ENCODE data around the gene TRERF1. TPM values are rescaled to one million over a fixed set of nuclear protein-coding genes. Genes with fewer than 3 reads are reported as not detected.
A peak's percentile ranks its signal among the peaks of the same experiment; 100 is the strongest.

Gene TRERF1
- total RNA-seq, 2 donors from 2014 or later, result 3.8 to 28.2 TPM

GRCh38 chr6:42349753-42350511, 101.8 kb downstream of the TRERF1 start:
- DNase-seq (ENCODE audit: low spot score in 2 of 2), result no peak
- Mint-ChIP-seq H3K9me3 (no peaks in the 10 kb centered on the region), H3K36me3 (peaks cover 0 to 37% of the 10 kb centered on the region in 2 donors), H3K27ac (peak overlapping the region in 1 of 2 donors; percentile 75)
- no peak for ATAC-seq

- Mint-ChIP-seq H3K9me3 (no peaks in the 10 kb centered on the region), H3K36me3 (peaks cover 0 to 61% of the 10 kb centered on the region in 2 donors), H3K27ac (peak overlapping the region in 1 of 2 donors; percentile 34)
- no peak for DNase-seq (ENCODE audit: low spot score in 2 of 2)
- no peak for ATAC-seq
Measured at GRCh38 chr6:42347456-42347855, 104.3 kb downstream of the TRERF1 start.

GRCh38 chr6:42345696-42346416, 105.9 kb downstream of the TRERF1 start:
- ATAC-seq (peak; percentile 45 to 73), DNase-seq (ENCODE audit: low spot score in 2 of 2) (no peak)
- peak overlapping the region in 1 of 2 donors; percentile 3 for H3K27ac Mint-ChIP-seq
- no peaks in the 10 kb centered on the region for H3K9me3 Mint-ChIP-seq
- peaks cover 0 to 67% of the 10 kb centered on the region in 2 donors for H3K36me3 Mint-ChIP-seq

- DNase-seq (ENCODE audit: low spot score in 2 of 2), result no peak
- Mint-ChIP-seq H3K27ac (no peak overlapping the region), H3K36me3 (peaks cover 0 to 57% of the 10 kb centered on the region in 2 donors), H3K9me3 (no peaks in the 10 kb centered on the region)
- ATAC-seq, result no peak
Measured at GRCh38 chr6:42344756-42345155, 107.0 kb downstream of the TRERF1 start.

- ATAC-seq (no peak), DNase-seq (ENCODE audit: low spot score in 2 of 2) (no peak)
- Mint-ChIP-seq H3K27ac (no peak overlapping the region), H3K36me3 (peaks cover 0 to 52% of the 10 kb centered on the region in 2 donors), H3K9me3 (peaks cover 0 to 4% of the 10 kb centered on the region in 2 donors)
Measured at GRCh38 chr6:42341771-42342553, 109.8 kb downstream of the TRERF1 start.

- Mint-ChIP-seq H3K36me3 (peaks cover 0 to 58% of the 10 kb centered on the region in 2 donors), H3K9me3 (peaks cover 0 to 4% of the 10 kb centered on the region in 2 donors), H3K27ac (peak overlapping the region; percentile 90 to 98)
- no peak for DNase-seq (ENCODE audit: low spot score in 2 of 2)
- ATAC-seq, result no peak
Measured at GRCh38 chr6:42341221-42341620, 110.5 kb downstream of the TRERF1 start.

- DNase-seq (ENCODE audit: low spot score in 2 of 2), result no peak
- Mint-ChIP-seq H3K27ac (peak overlapping the region; percentile 90 to 98), H3K9me3 (peaks cover 0 to 4% of the 10 kb centered on the region in 2 donors), H3K36me3 (peaks cover 0 to 58% of the 10 kb centered on the region in 2 donors)
- ATAC-seq, result no peak
Measured at GRCh38 chr6:42340511-42340910, 111.2 kb downstream of the TRERF1 start.

- peaks cover 0 to 4% of the 10 kb centered on the region in 2 donors for H3K9me3 Mint-ChIP-seq
- DNase-seq (ENCODE audit: low spot score in 2 of 2) (peak in 1 of 2 donors; percentile 66), ATAC-seq (peak; percentile 95 to 96)
- H3K27ac Mint-ChIP-seq, result peak overlapping the region; percentile 90 to 98
- H3K36me3 Mint-ChIP-seq, result peaks cover 0 to 57% of the 10 kb centered on the region in 2 donors
Measured at GRCh38 chr6:42339991-42340401, 111.7 kb downstream of the TRERF1 start.

GRCh38 chr6:42338744-42339222, 112.9 kb downstream of the TRERF1 start:
- Mint-ChIP-seq H3K9me3 (peaks cover 0 to 4% of the 10 kb centered on the region in 2 donors), H3K36me3 (peaks cover 0 to 50% of the 10 kb centered on the region in 2 donors), H3K27ac (peak overlapping the region; percentile 90 to 98)
- DNase-seq (ENCODE audit: low spot score in 2 of 2), result peak in 1 of 2 donors; percentile 30
- peak; percentile 25 to 47 for ATAC-seq

GRCh38 chr6:42337985-42338743, 113.6 kb downstream of the TRERF1 start:
- Mint-ChIP-seq H3K27ac (peak overlapping the region; percentile 90 to 98), H3K36me3 (peaks cover 0 to 44% of the 10 kb centered on the region in 2 donors), H3K9me3 (peaks cover 0 to 4% of the 10 kb centered on the region in 2 donors)
- DNase-seq (ENCODE audit: low spot score in 2 of 2) (no peak), ATAC-seq (no peak)

GRCh38 chr6:42336431-42336830, 115.3 kb downstream of the TRERF1 start:
- ATAC-seq, result no peak
- Mint-ChIP-seq H3K36me3 (peaks cover 0 to 34% of the 10 kb centered on the region in 2 donors), H3K27ac (no peak overlapping the region), H3K9me3 (peaks cover 0 to 4% of the 10 kb centered on the region in 2 donors)
- no peak for DNase-seq (ENCODE audit: low spot score in 2 of 2)

GRCh38 chr6:42335896-42336295, 115.8 kb downstream of the TRERF1 start:
- Mint-ChIP-seq H3K9me3 (peaks cover 0 to 4% of the 10 kb centered on the region in 2 donors), H3K27ac (no peak overlapping the region), H3K36me3 (peaks cover 0 to 28% of the 10 kb centered on the region in 2 donors)
- ATAC-seq (no peak), DNase-seq (ENCODE audit: low spot score in 2 of 2) (no peak)

GRCh38 chr6:42334870-42335269, 116.9 kb downstream of the TRERF1 start:
- Mint-ChIP-seq H3K9me3 (peaks cover 0 to 4% of the 10 kb centered on the region in 2 donors), H3K27ac (peak overlapping the region; percentile 45 to 67), H3K36me3 (peaks cover 0 to 27% of the 10 kb centered on the region in 2 donors)
- DNase-seq (ENCODE audit: low spot score in 2 of 2) (no peak), ATAC-seq (no peak)

- Mint-ChIP-seq H3K27ac (no peak overlapping the region), H3K36me3 (peaks cover 0 to 21% of the 10 kb centered on the region in 2 donors), H3K9me3 (no peaks in the 10 kb centered on the region)
- DNase-seq (ENCODE audit: low spot score in 2 of 2) (no peak), ATAC-seq (no peak)
Measured at GRCh38 chr6:42333612-42334011, 118.1 kb downstream of the TRERF1 start.

GRCh38 chr6:42332916-42333315, 118.8 kb downstream of the TRERF1 start:
- DNase-seq (ENCODE audit: low spot score in 2 of 2) (no peak), ATAC-seq (no peak)
- Mint-ChIP-seq H3K27ac (no peak overlapping the region), H3K9me3 (no peaks in the 10 kb centered on the region), H3K36me3 (peaks cover 0 to 21% of the 10 kb centered on the region in 2 donors)

GRCh38 chr6:42331019-42331418, 120.7 kb downstream of the TRERF1 start:
- DNase-seq (ENCODE audit: low spot score in 2 of 2), result no peak
- H3K36me3 Mint-ChIP-seq, result peaks cover 0 to 11% of the 10 kb centered on the region in 2 donors
- no peak for ATAC-seq
- H3K27ac Mint-ChIP-seq, result peak overlapping the region in 1 of 2 donors; percentile 27
- H3K9me3 Mint-ChIP-seq, result no peaks in the 10 kb centered on the region
